ENCODE measurements around the gene SIM2.

The SIM2 gene

GRCh38 chr21:36703123-36703522, 4.2 kb downstream of the SIM2 start:
- H3K27me3 ChIP-seq (ENCODE audit: insufficient read depth, low read length) = peaks cover 100% of the 10 kb centered on the region

GRCh38 chr21:36703626-36704280, 4.8 kb downstream of the SIM2 start:
- 20% methylated on average over 11 of the region's 15 CpGs for WGBS
- Histone ChIP-seq H3K9me3 (ENCODE audit: insufficient read depth, low read depth, low read length) (no peaks in the 10 kb centered on the region), H3K27ac (ENCODE audit: low read depth, low read length) (no peak overlapping the region), H3K36me3 (ENCODE audit: insufficient read depth, low read length) (no peaks in the 10 kb centered on the region), H3K4me3 (ENCODE audit: low read length) (no peak overlapping the region), H3K4me1 (ENCODE audit: insufficient read depth, low read length) (peaks cover 41% of the 10 kb centered on the region), H3K9ac (ENCODE audit: low read depth, low read length) (no peak overlapping the region), H3K27me3 (ENCODE audit: insufficient read depth, low read length) (peaks cover 100% of the 10 kb centered on the region)

More at GRCh38 chr21:36703123-36703522, 4.2 kb downstream of the SIM2 start:
- Histone ChIP-seq H3K4me3 (ENCODE audit: low read length) (no peak overlapping the region), H3K4me1 (ENCODE audit: insufficient read depth, low read length) (peaks cover 41% of the 10 kb centered on the region), H3K9me3 (ENCODE audit: insufficient read depth, low read depth, low read length) (no peaks in the 10 kb centered on the region), H3K36me3 (ENCODE audit: insufficient read depth, low read length) (no peaks in the 10 kb centered on the region), H3K9ac (ENCODE audit: low read depth, low read length) (no peak overlapping the region), H3K27ac (ENCODE audit: low read depth, low read length) (no peak overlapping the region)
- 24% methylated on average over 3 of the region's 3 CpGs for WGBS

GRCh38 chr21:36704281-36704957, 5.5 kb downstream of the SIM2 start:
- Histone ChIP-seq H3K9ac (ENCODE audit: low read depth, low read length) (no peak overlapping the region), H3K4me3 (ENCODE audit: low read length) (peak overlapping the region; percentile 14; the same call in 1 of the 2 replicates), H3K27ac (ENCODE audit: low read depth, low read length) (no peak overlapping the region), H3K27me3 (ENCODE audit: insufficient read depth, low read length) (peaks cover 100% of the 10 kb centered on the region), H3K36me3 (ENCODE audit: insufficient read depth, low read length) (no peaks in the 10 kb centered on the region), H3K4me1 (ENCODE audit: insufficient read depth, low read length) (peaks cover 41% of the 10 kb centered on the region), H3K9me3 (ENCODE audit: insufficient read depth, low read depth, low read length) (no peaks in the 10 kb centered on the region)
- 2% methylated on average over 49 of the region's 49 CpGs for WGBS

- Histone ChIP-seq H3K4me3 (ENCODE audit: low read length) (peak overlapping the region; percentile 14; the same call in 1 of the 2 replicates), H3K27ac (ENCODE audit: low read depth, low read length) (no peak overlapping the region), H3K36me3 (ENCODE audit: insufficient read depth, low read length) (no peaks in the 10 kb centered on the region), H3K27me3 (ENCODE audit: insufficient read depth, low read length) (peaks cover 100% of the 10 kb centered on the region), H3K9me3 (ENCODE audit: insufficient read depth, low read depth, low read length) (no peaks in the 10 kb centered on the region), H3K9ac (ENCODE audit: low read depth, low read length) (no peak overlapping the region), H3K4me1 (ENCODE audit: insufficient read depth, low read length) (peaks cover 41% of the 10 kb centered on the region)
- WGBS = 2% methylated on average over 35 of the region's 39 CpGs
Observed at GRCh38 chr21:36704958-36705678, 6.2 kb downstream of the SIM2 start.

GRCh38 chr21:36705679-36706481, 7.0 kb downstream of the SIM2 start:
- H3K9ac ChIP-seq (ENCODE audit: low read depth, low read length) = no peak overlapping the region
- H3K27ac ChIP-seq (ENCODE audit: low read depth, low read length) = no peak overlapping the region
- H3K4me1 ChIP-seq (ENCODE audit: insufficient read depth, low read length) = peaks cover 45% of the 10 kb centered on the region
- H3K4me3 ChIP-seq (ENCODE audit: low read length) = no peak overlapping the region; the same call in 1 of the 2 replicates
- no peaks in the 10 kb centered on the region for H3K36me3 ChIP-seq (ENCODE audit: insufficient read depth, low read length)
- H3K9me3 ChIP-seq (ENCODE audit: insufficient read depth, low read depth, low read length) = no peaks in the 10 kb centered on the region
- H3K27me3 ChIP-seq (ENCODE audit: insufficient read depth, low read length) = peaks cover 100% of the 10 kb centered on the region
- WGBS = 2% methylated on average over 22 of the region's 22 CpGs

GRCh38 chr21:36706482-36706852, 7.6 kb downstream of the SIM2 start:
- H3K27ac ChIP-seq (ENCODE audit: low read depth, low read length) = no peak overlapping the region
- H3K27me3 ChIP-seq (ENCODE audit: insufficient read depth, low read length) = peaks cover 100% of the 10 kb centered on the region
- peaks cover 44% of the 10 kb centered on the region for H3K4me1 ChIP-seq (ENCODE audit: insufficient read depth, low read length)
- WGBS = 4% methylated on average over 12 of the region's 13 CpGs
- H3K4me3 ChIP-seq (ENCODE audit: low read length) = no peak overlapping the region
- H3K9ac ChIP-seq (ENCODE audit: low read depth, low read length) = no peak overlapping the region
- no peaks in the 10 kb centered on the region for H3K36me3 ChIP-seq (ENCODE audit: insufficient read depth, low read length)
- H3K9me3 ChIP-seq (ENCODE audit: insufficient read depth, low read depth, low read length) = no peaks in the 10 kb centered on the region

GRCh38 chr21:36706951-36707762, 8.2 kb downstream of the SIM2 start:
- H3K9ac ChIP-seq (ENCODE audit: low read depth, low read length) = no peak overlapping the region
- no peaks in the 10 kb centered on the region for H3K36me3 ChIP-seq (ENCODE audit: insufficient read depth, low read length)
- H3K4me3 ChIP-seq (ENCODE audit: low read length) = no peak overlapping the region
- no peaks in the 10 kb centered on the region for H3K9me3 ChIP-seq (ENCODE audit: insufficient read depth, low read depth, low read length)
- H3K27ac ChIP-seq (ENCODE audit: low read depth, low read length) = no peak overlapping the region
- WGBS = 3% methylated on average over 32 of the region's 32 CpGs
- H3K4me1 ChIP-seq (ENCODE audit: insufficient read depth, low read length) = peaks cover 44% of the 10 kb centered on the region
- H3K27me3 ChIP-seq (ENCODE audit: insufficient read depth, low read length) = peaks cover 100% of the 10 kb centered on the region

- H3K27ac ChIP-seq (ENCODE audit: low read depth, low read length) = no peak overlapping the region
- WGBS = 2% methylated on average over 53 of the region's 53 CpGs
Observed at GRCh38 chr21:36707763-36708285, 8.9 kb downstream of the SIM2 start.

GRCh38 chr21:36708286-36709029, 9.5 kb downstream of the SIM2 start:
- H3K4me1 ChIP-seq (ENCODE audit: insufficient read depth, low read length) = peaks cover 40% of the 10 kb centered on the region

More at GRCh38 chr21:36707763-36708285, 8.9 kb downstream of the SIM2 start:
- no peaks in the 10 kb centered on the region for H3K36me3 ChIP-seq (ENCODE audit: insufficient read depth, low read length)
- H3K27me3 ChIP-seq (ENCODE audit: insufficient read depth, low read length) = peaks cover 100% of the 10 kb centered on the region
- no peaks in the 10 kb centered on the region for H3K9me3 ChIP-seq (ENCODE audit: insufficient read depth, low read depth, low read length)
- no peak overlapping the region for H3K4me3 ChIP-seq (ENCODE audit: low read length)
- H3K4me1 ChIP-seq (ENCODE audit: insufficient read depth, low read length) = peaks cover 40% of the 10 kb centered on the region
- H3K9ac ChIP-seq (ENCODE audit: low read depth, low read length) = no peak overlapping the region

More at GRCh38 chr21:36708286-36709029, 9.5 kb downstream of the SIM2 start:
- peaks cover 100% of the 10 kb centered on the region for H3K27me3 ChIP-seq (ENCODE audit: insufficient read depth, low read length)
- H3K36me3 ChIP-seq (ENCODE audit: insufficient read depth, low read length) = no peaks in the 10 kb centered on the region
- 3% methylated on average over 44 of the region's 44 CpGs for WGBS
- H3K9me3 ChIP-seq (ENCODE audit: insufficient read depth, low read depth, low read length) = no peaks in the 10 kb centered on the region
- H3K27ac ChIP-seq (ENCODE audit: low read depth, low read length) = no peak overlapping the region
- peak overlapping the region; percentile 46; the same call in 1 of the 2 replicates for H3K4me3 ChIP-seq (ENCODE audit: low read length)
- H3K9ac ChIP-seq (ENCODE audit: low read depth, low read length) = no peak overlapping the region
